ENCODE measurements around the gene KLK7. TPM values are rescaled to one million over a fixed set of nuclear protein-coding genes. Genes with fewer than 3 reads are reported as not detected.

Gene KLK7
- total RNA-seq (not detected), polyA plus RNA-seq (not detected)

DNA sequence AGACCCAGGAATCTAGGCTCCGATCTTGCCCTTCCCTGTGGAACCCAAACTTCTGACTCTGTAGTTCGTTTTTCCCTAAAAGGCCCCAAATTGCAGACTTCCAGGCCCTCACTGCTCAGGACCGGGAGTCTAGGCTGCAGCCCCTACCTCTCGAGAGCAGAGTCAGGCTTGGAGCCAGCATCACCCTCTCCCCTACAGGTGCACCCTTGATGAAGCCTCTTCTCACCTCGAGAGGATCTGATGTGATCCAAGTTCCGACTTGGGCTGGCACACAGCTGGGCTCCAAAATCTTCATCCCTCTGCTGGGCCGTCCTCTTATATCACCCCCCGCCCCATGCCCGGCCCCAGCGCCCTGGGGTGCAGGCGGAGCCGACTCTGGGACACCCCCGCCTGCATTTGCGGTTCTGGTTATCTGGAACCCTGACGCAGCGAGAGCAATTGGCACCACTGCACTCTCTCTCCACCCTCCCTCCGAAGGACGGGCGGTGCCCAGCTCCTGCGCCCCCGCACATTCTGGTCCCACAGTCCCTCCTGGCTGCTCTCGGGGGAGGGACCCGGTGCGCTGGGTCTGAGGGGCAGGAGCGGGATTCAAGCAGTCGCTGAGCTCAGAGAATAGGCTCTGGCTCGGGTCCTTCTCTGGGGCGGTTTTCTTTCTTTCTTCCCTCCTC, at the start of gene KLK7:
Gene KLK7, minus strand, starts transcription at position 293 of the 668 bp plus-strand sequence. CDS start 1,518 bp downstream, outside the sequence.
- Histone ChIP-seq H3K27me3 (ENCODE audit: insufficient read depth, low read length, poor library complexity, severe bottlenecking) (no peaks in the 10 kb centered on the region), H3K9me3 (ENCODE audit: low read length) (no peaks in the 10 kb centered on the region), H3K27ac (ENCODE audit: low read depth, low read length) (no peak within 1 kb of the TSS), H3K4me3 (ENCODE audit: low read length) (no peak within 1 kb of the TSS), H3K4me1 (ENCODE audit: insufficient read depth, low read length) (no peaks in the 10 kb centered on the region), H3K36me3 (ENCODE audit: insufficient read depth, low read length) (no peaks in the 10 kb centered on the region)
- Mint-ChIP-seq H3K9me3 (no peaks in the 10 kb centered on the region), H3K36me3 (no peaks in the 10 kb centered on the region), H3K4me3 (no peak within 1 kb of the TSS), H3K4me1 (no peaks in the 10 kb centered on the region), H3K27ac (peak within 1 kb of the TSS in 1 of 8 donors; percentile 70), H3K27me3 (peaks cover 21 to 53% of the 10 kb centered on the region in 2 donors)
- DNase-seq = no peak
- ChIA-PET CTCF (no interaction called here), POLR2A (no interaction called here)

DNA sequence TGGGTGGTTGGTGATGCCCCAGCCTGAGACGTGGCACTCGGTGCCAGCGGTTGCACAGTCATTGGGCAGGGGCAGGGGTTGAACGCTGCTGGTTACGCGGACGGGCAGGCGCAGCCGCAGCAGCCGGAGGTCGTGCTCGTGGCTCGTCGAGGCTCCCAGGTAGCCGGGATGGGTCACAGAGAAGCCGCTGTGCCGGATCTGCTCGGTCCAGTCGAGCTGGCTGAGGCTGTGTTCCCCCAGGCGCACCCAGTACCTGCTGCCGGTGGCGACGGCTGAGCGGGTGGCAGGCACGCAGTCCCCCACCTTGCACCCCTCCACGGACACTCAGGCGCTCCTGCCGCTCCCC, 48.1 kb upstream of the KLK7 start:
- Histone ChIP-seq H3K4me3 (ENCODE audit: low read length) (no peak overlapping the region), H3K27ac (ENCODE audit: low read depth, low read length) (no peak overlapping the region), H3K9me3 (ENCODE audit: low read length) (no peaks in the 10 kb centered on the region), H3K36me3 (ENCODE audit: insufficient read depth, low read length) (no peaks in the 10 kb centered on the region), H3K27me3 (ENCODE audit: insufficient read depth, low read length, poor library complexity, severe bottlenecking) (peaks cover 5% of the 10 kb centered on the region), H3K4me1 (ENCODE audit: insufficient read depth, low read length) (no peaks in the 10 kb centered on the region)
- ChIA-PET POLR2A (no interaction called here), CTCF (no interaction called here)
- no peaks in the 10 kb centered on the region for H3K4me1 Mint-ChIP-seq
- H3K4me3 Mint-ChIP-seq = no peak overlapping the region
- H3K27ac Mint-ChIP-seq = peak overlapping the region in 1 of 8 donors; percentile 62
- H3K27me3 Mint-ChIP-seq = peaks cover 41 to 46% of the 10 kb centered on the region in 2 donors
- H3K9me3 Mint-ChIP-seq = no peaks in the 10 kb centered on the region
- no peaks in the 10 kb centered on the region for H3K36me3 Mint-ChIP-seq
- no peak for DNase-seq

DNA sequence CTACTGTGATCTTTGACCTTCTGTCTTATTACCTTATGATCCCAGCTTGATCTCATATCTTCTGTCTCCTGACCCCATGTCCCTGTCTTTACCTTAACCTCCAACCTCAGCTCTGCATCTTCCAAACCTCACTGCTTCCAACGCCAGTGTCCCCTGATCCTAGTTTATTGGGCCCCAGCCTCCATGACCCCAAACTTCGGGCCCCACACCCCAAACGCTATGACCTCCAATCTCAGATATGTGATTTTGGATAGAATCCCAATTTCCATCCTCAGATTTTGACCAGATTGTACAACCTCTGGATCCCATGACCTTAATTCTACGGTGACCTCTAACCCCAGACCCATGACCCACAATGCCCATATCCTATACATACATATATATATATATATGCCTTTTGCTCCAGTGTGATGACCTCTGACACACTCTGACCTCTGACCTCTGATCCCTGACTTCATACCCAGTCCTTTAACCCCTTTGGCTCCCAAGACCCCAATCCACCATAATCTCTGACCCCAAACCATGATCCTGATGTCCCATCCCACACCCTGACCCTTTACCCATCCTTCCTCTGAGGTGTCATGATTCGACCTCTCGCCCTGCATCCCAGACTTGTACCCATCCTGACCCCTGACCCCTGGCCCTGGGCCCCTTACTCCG, 47.6 kb upstream of the KLK7 start:
- Histone ChIP-seq H3K36me3 (ENCODE audit: insufficient read depth, low read length) (no peaks in the 10 kb centered on the region), H3K27me3 (ENCODE audit: insufficient read depth, low read length, poor library complexity, severe bottlenecking) (peaks cover 5% of the 10 kb centered on the region), H3K4me3 (ENCODE audit: low read length) (no peak overlapping the region), H3K4me1 (ENCODE audit: insufficient read depth, low read length) (no peaks in the 10 kb centered on the region), H3K27ac (ENCODE audit: low read depth, low read length) (no peak overlapping the region), H3K9me3 (ENCODE audit: low read length) (no peaks in the 10 kb centered on the region)
- no peak for DNase-seq
- CTCF ChIA-PET = no interaction called here
- Mint-ChIP-seq H3K36me3 (no peaks in the 10 kb centered on the region), H3K9me3 (no peaks in the 10 kb centered on the region), H3K4me3 (no peak overlapping the region), H3K27ac (peak overlapping the region in 2 of 8 donors; percentile 59 to 62), H3K27me3 (peaks cover 40 to 49% of the 10 kb centered on the region in 2 donors), H3K4me1 (no peaks in the 10 kb centered on the region)
- POLR2A ChIA-PET = no interaction called here

DNA sequence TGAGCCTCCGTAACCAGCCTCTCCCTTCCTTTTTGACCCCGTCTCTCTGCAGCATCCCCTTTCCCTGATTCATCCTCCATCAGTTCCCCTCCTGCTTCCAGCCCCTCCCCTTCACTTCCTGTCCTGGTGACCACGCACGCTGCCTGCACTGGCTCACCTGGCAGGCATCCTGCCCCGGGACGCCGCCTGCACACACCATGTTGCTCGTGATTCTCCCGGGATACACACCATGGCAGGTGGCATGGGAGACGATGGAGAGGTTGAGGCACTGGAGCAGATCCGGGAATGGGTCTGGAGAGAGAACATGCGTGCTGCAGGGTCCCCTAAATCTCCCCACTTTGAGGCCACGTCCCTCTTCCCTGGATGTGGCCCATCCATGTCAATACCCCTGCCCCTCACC, 46.9 kb upstream of the KLK7 start:
- no peak overlapping the region for H3K4me3 Mint-ChIP-seq
- H3K9me3 Mint-ChIP-seq = no peaks in the 10 kb centered on the region
- H3K27me3 ChIP-seq (ENCODE audit: insufficient read depth, low read length, poor library complexity, severe bottlenecking) = peaks cover 5% of the 10 kb centered on the region
- no peak overlapping the region for H3K4me3 ChIP-seq (ENCODE audit: low read length)
- ChIA-PET CTCF (no interaction called here), POLR2A (no interaction called here)
- no peaks in the 10 kb centered on the region for H3K36me3 ChIP-seq (ENCODE audit: insufficient read depth, low read length)
- H3K27me3 Mint-ChIP-seq = peaks cover 39 to 49% of the 10 kb centered on the region in 2 donors
- DNase-seq = no peak
- no peak overlapping the region for H3K27ac Mint-ChIP-seq
- H3K4me1 ChIP-seq (ENCODE audit: insufficient read depth, low read length) = no peaks in the 10 kb centered on the region
- no peaks in the 10 kb centered on the region for H3K9me3 ChIP-seq (ENCODE audit: low read length)
- H3K27ac ChIP-seq (ENCODE audit: low read depth, low read length) = no peak overlapping the region
- H3K4me1 Mint-ChIP-seq = no peaks in the 10 kb centered on the region
- no peaks in the 10 kb centered on the region for H3K36me3 Mint-ChIP-seq

DNA sequence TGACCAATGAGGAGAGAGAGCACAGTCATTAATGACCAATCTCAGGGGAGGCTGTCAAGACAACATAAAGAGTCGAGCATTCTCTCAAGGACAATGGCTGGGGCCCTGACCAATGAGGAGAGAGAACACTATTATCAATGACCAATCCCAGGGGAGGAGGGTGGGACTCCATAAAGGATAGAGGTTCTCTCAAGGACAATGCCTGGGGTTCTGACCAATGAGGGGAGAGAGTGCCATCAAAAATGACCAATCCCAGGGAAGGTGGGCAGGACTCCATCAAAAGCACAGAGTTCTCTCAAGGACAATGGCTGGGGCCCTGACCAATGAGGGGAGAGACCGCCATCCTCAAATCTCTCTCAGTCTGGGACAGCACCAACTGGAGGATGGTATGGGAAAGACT, 46.0 kb upstream of the KLK7 start:
- H3K27me3 Mint-ChIP-seq = peaks cover 41 to 53% of the 10 kb centered on the region in 2 donors
- Histone ChIP-seq H3K27me3 (ENCODE audit: insufficient read depth, low read length, poor library complexity, severe bottlenecking) (peaks cover 9% of the 10 kb centered on the region), H3K4me3 (ENCODE audit: low read length) (no peak overlapping the region), H3K36me3 (ENCODE audit: insufficient read depth, low read length) (no peaks in the 10 kb centered on the region), H3K9me3 (ENCODE audit: low read length) (no peaks in the 10 kb centered on the region), H3K4me1 (ENCODE audit: insufficient read depth, low read length) (no peaks in the 10 kb centered on the region), H3K27ac (ENCODE audit: low read depth, low read length) (no peak overlapping the region)
- H3K36me3 Mint-ChIP-seq = no peaks in the 10 kb centered on the region
- H3K4me1 Mint-ChIP-seq = no peaks in the 10 kb centered on the region
- no peak for DNase-seq
- no peak overlapping the region for H3K4me3 Mint-ChIP-seq
- POLR2A ChIA-PET = no interaction called here
- no peaks in the 10 kb centered on the region for H3K9me3 Mint-ChIP-seq
- H3K27ac Mint-ChIP-seq = no peak overlapping the region
- CTCF ChIA-PET = no interaction called here

DNA sequence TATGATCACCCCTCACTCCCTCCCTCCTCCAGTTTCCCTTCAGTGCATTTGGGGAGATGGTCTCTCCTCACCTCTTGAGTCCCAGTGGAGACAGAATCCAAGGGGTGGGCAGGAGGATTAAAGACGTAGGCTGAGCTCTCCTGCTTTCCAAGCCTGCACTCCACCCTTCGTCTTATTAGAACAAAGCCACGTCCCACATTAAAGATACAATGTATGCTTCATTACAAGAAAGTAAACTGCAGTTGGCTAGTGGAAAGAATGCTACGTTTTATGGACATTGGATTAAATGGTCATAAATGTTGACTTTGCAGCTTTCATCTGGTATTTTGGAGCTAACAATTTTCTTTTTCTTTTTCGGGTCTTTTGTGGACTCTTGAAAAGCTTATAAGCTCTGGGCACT, 44.2 kb upstream of the KLK7 start:
- CTCF ChIA-PET = no interaction called here

DNA sequence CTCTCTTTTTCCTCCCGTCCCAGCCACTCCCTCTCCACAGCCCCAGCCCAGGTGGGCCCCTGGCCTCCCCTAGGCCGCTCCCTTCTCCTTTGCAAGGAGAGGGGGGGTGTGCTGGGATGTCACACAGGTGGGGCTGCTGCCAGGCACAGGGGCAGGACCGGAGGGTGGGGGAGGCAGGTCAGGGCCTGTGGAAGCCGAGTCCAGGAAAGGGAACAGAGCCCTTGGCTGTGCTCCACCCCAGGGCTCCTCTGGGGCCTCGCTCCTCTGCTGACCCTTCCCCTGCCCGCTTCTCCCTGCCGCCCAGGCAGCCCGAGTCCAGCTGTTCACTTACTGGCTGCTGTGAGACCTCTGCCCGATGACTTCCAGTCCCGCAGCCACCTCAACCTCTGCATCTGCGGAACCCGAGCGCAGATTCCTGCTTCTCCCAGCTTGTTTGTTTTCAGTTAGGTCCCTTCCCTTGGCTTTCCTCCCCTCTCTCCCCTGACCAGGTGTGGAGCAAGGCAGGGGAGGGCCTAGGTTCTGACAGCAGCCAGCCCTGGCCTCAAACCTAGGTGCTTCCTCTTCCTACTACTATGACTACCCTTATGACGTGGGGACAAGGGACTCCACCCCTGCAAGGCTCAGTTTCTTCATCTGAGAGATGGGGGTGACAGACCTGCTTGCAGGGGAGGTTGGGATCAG, 43.5 kb upstream of the KLK7 start:
- Histone ChIP-seq H3K4me3 (ENCODE audit: low read length) (no peak overlapping the region), H3K9me3 (ENCODE audit: low read length) (no peaks in the 10 kb centered on the region), H3K27ac (ENCODE audit: low read depth, low read length) (no peak overlapping the region), H3K4me1 (ENCODE audit: insufficient read depth, low read length) (no peaks in the 10 kb centered on the region), H3K27me3 (ENCODE audit: insufficient read depth, low read length, poor library complexity, severe bottlenecking) (peaks cover 14% of the 10 kb centered on the region), H3K36me3 (ENCODE audit: insufficient read depth, low read length) (no peaks in the 10 kb centered on the region)
- Mint-ChIP-seq H3K36me3 (no peaks in the 10 kb centered on the region), H3K4me1 (no peaks in the 10 kb centered on the region), H3K27me3 (peaks cover 35 to 52% of the 10 kb centered on the region in 2 donors), H3K4me3 (no peak overlapping the region), H3K9me3 (no peaks in the 10 kb centered on the region), H3K27ac (no peak overlapping the region)
- no peak for DNase-seq
- CTCF ChIA-PET = no interaction called here
- POLR2A ChIA-PET = no interaction called here

More for the DNA sequence above, 44.2 kb upstream of the KLK7 start:
- Mint-ChIP-seq H3K4me1 (no peaks in the 10 kb centered on the region), H3K27me3 (peaks cover 36 to 46% of the 10 kb centered on the region in 2 donors), H3K4me3 (no peak overlapping the region), H3K36me3 (no peaks in the 10 kb centered on the region), H3K9me3 (no peaks in the 10 kb centered on the region), H3K27ac (peak overlapping the region in 1 of 8 donors; percentile 63)
- Histone ChIP-seq H3K27me3 (ENCODE audit: insufficient read depth, low read length, poor library complexity, severe bottlenecking) (peaks cover 9% of the 10 kb centered on the region), H3K27ac (ENCODE audit: low read depth, low read length) (no peak overlapping the region), H3K9me3 (ENCODE audit: low read length) (no peaks in the 10 kb centered on the region), H3K4me3 (ENCODE audit: low read length) (no peak overlapping the region), H3K36me3 (ENCODE audit: insufficient read depth, low read length) (no peaks in the 10 kb centered on the region), H3K4me1 (ENCODE audit: insufficient read depth, low read length) (no peaks in the 10 kb centered on the region)
- no peak for DNase-seq
- POLR2A ChIA-PET = no interaction called here

DNA sequence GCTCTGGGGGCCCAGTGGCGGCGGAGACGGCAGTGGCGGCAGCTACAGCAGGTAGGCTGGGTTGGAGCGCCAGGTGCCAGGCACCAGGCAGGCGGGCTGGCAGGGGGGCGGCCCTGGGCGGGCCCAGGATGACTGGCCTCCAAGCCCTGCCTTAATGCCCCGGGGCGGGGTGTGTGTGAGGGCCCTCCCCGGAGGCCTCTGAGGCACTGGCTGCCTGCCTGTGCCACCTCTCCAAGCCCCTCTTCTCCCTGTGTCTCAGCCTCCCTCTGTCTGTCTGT, 42.8 kb upstream of the KLK7 start, which contains the start of gene KLK11:
Gene KLK11, minus strand, starts transcription at position 63 of the 278 bp plus-strand sequence. CDS start 985 bp downstream, outside the sequence.
- H3K27ac Mint-ChIP-seq = no peak within 1 kb of the TSS
- peaks cover 33 to 49% of the 10 kb centered on the region in 2 donors for H3K27me3 Mint-ChIP-seq
- Histone ChIP-seq H3K4me1 (ENCODE audit: insufficient read depth, low read length) (no peaks in the 10 kb centered on the region), H3K36me3 (ENCODE audit: insufficient read depth, low read length) (no peaks in the 10 kb centered on the region), H3K9me3 (ENCODE audit: low read length) (no peaks in the 10 kb centered on the region), H3K4me3 (ENCODE audit: low read length) (no peak within 1 kb of the TSS), H3K27ac (ENCODE audit: low read depth, low read length) (no peak within 1 kb of the TSS), H3K27me3 (ENCODE audit: insufficient read depth, low read length, poor library complexity, severe bottlenecking) (peaks cover 15% of the 10 kb centered on the region)
- H3K36me3 Mint-ChIP-seq = no peaks in the 10 kb centered on the region
- H3K4me3 Mint-ChIP-seq = no peak within 1 kb of the TSS
- CTCF ChIA-PET = no interaction called here
- POLR2A ChIA-PET = no interaction called here
- DNase-seq = no peak
- no peaks in the 10 kb centered on the region for H3K4me1 Mint-ChIP-seq
- no peaks in the 10 kb centered on the region for H3K9me3 Mint-ChIP-seq

Measured in CD8-positive, alpha-beta memory T cell (primary cell).